Measurements from ENCODE around the gene UPF2. TPM values are rescaled to one million over a fixed set of nuclear protein-coding genes. Genes with fewer than 3 reads are reported as not detected.

UPF2 gene
- total RNA-seq, 4 donors from 2014 or later = 22.8 to 36.3 (median 26.6) TPM

DNA sequence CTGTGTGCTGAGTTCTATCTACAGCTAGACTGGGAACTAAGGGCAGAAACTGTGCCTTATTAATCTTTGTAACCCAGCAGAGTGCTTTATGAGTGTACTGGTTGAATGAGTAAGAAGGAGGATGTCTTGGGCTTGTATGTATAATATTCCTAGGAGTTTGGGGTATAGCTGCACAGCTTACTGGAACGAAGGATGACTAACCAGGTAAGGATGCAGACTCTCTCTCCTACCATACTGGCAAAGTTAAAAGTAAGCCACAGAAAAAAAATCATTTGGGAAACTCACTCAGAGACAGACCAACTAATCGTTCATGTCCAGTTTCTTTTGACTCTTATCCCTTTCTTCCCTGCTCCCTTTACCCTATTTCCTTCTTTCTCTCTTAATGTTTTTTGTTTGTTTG is 24.7 kb upstream of the UPF2 start:
- H3K9me3 ChIP-seq = no peaks in the 10 kb centered on the region
- DNase-seq = no peak
- H3K4me1 ChIP-seq = peaks cover 5 to 6% of the 10 kb centered on the region in 2 donors
- no peak overlapping the region for H3K27ac ChIP-seq
- WGBS, 2 donors = 83 to 85% methylated on average over 2 of the region's 2 CpGs
- no peaks in the 10 kb centered on the region for H3K27me3 ChIP-seq
- intact Hi-C loops (cut with DNase I) = loop anchor here (5.0 kb wide), 1 partner anchor 65 kb away; no protein-coding TSS in a partner anchor
- H3K36me3 ChIP-seq = no peaks in the 10 kb centered on the region
- TF ChIP-seq, protein P1, sequence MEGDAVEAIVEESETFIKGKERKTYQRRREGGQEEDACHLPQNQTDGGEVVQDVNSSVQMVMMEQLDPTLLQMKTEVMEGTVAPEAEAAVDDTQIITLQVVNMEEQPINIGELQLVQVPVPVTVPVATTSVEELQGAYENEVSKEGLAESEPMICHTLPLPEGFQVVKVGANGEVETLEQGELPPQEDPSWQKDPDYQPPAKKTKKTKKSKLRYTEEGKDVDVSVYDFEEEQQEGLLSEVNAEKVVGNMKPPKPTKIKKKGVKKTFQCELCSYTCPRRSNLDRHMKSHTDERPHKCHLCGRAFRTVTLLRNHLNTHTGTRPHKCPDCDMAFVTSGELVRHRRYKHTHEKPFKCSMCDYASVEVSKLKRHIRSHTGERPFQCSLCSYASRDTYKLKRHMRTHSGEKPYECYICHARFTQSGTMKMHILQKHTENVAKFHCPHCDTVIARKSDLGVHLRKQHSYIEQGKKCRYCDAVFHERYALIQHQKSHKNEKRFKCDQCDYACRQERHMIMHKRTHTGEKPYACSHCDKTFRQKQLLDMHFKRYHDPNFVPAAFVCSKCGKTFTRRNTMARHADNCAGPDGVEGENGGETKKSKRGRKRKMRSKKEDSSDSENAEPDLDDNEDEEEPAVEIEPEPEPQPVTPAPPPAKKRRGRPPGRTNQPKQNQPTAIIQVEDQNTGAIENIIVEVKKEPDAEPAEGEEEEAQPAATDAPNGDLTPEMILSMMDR (IDR thresholded peaks at IDR 0.05) = no peak
- H3K4me3 ChIP-seq (replicated peaks in 1 of 3) = no peak overlapping the region

DNA sequence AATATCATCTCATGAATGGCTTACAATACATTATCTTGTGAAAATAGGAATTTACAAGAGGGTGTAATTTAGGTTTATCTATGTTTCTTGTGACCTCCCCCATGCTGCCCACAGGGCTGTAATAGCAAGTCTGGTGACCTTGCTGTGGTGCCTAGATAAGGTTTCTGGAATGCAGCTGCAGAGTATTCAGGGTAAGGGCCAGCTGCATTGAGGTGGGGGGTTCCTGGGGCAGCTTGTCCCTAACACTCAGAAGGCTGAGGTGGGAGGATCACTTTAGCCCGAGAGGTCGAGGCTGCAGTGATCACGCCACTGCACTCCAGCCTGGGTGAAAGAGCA is 20.8 kb upstream of the UPF2 start:
- H3K4me1 ChIP-seq = no peaks in the 10 kb centered on the region
- no peaks in the 10 kb centered on the region for H3K9me3 ChIP-seq
- no peaks in the 10 kb centered on the region for H3K36me3 ChIP-seq
- no peak for DNase-seq
- no peak overlapping the region for H3K4me3 ChIP-seq (replicated peaks in 1 of 3)
- no peak overlapping the region for H3K27ac ChIP-seq
- intact Hi-C loops (cut with DNase I) = no loop called here
- 78 to 88% methylated on average over 3 of the region's 3 CpGs for WGBS, 2 donors
- TF ChIP-seq, protein P1 (IDR thresholded peaks at IDR 0.05) = no peak
- TF ChIP-seq POLR2A (IDR thresholded peaks at IDR 0.05) = no peak
- no peaks in the 10 kb centered on the region for H3K27me3 ChIP-seq

DNA sequence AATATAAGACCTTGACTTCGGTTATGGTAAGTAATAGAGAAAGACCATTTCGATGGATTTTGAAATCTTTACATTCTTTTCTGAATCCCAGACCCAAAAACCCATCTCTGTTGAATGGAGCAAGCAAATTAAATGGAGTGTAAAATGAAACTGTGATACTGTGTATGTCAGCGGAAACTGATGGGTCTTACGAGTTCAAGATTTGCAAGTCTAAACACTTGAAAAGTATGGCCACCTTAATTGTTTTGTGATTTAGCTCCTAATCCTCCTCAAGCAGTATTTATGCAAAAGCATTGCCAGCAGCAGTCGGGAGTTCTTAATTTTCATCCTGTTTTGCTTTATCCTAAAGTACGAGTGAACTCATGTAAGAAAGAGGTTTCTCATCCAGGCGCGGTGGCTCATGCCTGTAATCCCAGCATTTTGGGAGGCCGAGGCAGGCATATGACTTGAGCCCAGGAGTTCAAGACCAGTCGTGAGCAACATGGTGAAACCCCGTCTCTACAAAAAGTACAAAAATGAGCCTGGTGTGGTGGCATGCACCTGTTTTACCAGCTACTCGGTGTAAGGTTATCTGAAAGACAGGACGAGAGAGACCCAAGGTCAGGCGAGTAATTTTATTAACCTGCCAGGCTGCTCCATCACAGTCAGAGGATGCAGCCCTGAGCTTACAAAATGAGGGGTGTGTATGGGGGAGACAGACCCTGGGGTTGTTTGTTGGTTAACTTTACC is 20.3 kb upstream of the UPF2 start:
- no peak for DNase-seq
- Histone ChIP-seq H3K4me3 (replicated peaks in 1 of 3) (no peak overlapping the region), H3K4me1 (no peaks in the 10 kb centered on the region), H3K27me3 (no peaks in the 10 kb centered on the region), H3K36me3 (no peaks in the 10 kb centered on the region), H3K9me3 (no peaks in the 10 kb centered on the region), H3K27ac (no peak overlapping the region)
- 77 to 78% methylated on average over 14 of the region's 14 CpGs for WGBS, 2 donors
- TF ChIP-seq, protein P1 (IDR thresholded peaks at IDR 0.05) = no peak
- TF ChIP-seq POLR2A (IDR thresholded peaks at IDR 0.05) = no peak
- intact Hi-C loops (cut with DNase I) = no loop called here

DNA sequence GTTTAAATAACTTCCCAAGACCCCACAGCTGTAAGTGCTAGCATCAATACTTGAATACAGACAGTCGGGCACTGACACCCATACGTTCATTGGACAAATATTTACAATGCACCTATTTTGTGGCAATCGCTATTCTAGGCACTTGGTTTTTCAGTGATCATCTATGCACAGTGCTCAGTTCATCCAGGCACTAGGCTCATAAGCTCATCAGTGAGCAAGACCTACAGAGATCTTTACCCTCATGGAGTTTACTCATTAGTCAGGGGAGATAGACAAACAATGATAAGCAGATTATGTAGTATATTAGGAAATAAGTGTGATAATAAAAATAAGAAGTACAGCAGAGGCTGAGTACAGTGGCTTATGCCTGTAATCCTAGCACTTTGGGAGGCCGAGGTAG is 18.5 kb upstream of the UPF2 start:
- intact Hi-C loops (cut with DNase I) = no loop called here
- H3K27me3 ChIP-seq = no peaks in the 10 kb centered on the region
- DNase-seq = no peak
- H3K4me3 ChIP-seq (replicated peaks in 1 of 3) = no peak overlapping the region
- H3K36me3 ChIP-seq = no peaks in the 10 kb centered on the region
- TF ChIP-seq POLR2A (IDR thresholded peaks at IDR 0.05) = no peak
- TF ChIP-seq, protein P1 (IDR thresholded peaks at IDR 0.05) = no peak
- H3K9me3 ChIP-seq = no peaks in the 10 kb centered on the region
- H3K27ac ChIP-seq = no peak overlapping the region
- 79 to 89% methylated on average over 4 of the region's 4 CpGs for WGBS, 2 donors
- H3K4me1 ChIP-seq = no peaks in the 10 kb centered on the region

DNA sequence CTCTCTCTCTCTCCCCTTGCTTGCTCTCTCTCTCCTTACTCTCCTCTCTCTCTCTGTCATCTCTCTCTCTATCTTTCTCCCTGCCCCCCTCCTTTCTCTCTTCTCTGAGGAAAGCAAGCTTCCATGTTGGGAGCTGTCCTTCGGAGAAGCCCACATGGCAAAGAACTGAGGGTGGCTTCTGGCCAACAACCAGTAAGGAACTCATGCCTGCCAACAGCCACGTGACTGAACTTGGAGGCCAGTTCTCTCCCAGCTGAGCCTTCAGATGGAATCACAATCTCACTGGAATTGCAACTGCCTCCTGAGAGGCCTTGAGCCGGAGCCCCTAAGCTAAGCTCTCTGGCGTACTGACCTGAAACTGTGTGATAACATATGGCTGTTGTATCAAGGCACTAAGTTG is 14.1 kb upstream of the UPF2 start:
- 67 to 68% methylated on average over 4 of the region's 4 CpGs for WGBS, 2 donors
- peaks cover 0 to 6% of the 10 kb centered on the region in 2 donors for H3K4me1 ChIP-seq
- no peaks in the 10 kb centered on the region for H3K36me3 ChIP-seq
- intact Hi-C loops (cut with DNase I) = no loop called here
- no peak for TF ChIP-seq POLR2A (IDR thresholded peaks at IDR 0.05)
- TF ChIP-seq, protein P1 (IDR thresholded peaks at IDR 0.05) = no peak
- no peak overlapping the region for H3K27ac ChIP-seq
- no peak for DNase-seq
- no peaks in the 10 kb centered on the region for H3K27me3 ChIP-seq
- H3K4me3 ChIP-seq (replicated peaks in 1 of 3) = no peak overlapping the region
- no peaks in the 10 kb centered on the region for H3K9me3 ChIP-seq

Data from thyroid gland (tissue), 4 donors.